ENCODE measurements around the gene PLAC1.

Gene PLAC1

DNA sequence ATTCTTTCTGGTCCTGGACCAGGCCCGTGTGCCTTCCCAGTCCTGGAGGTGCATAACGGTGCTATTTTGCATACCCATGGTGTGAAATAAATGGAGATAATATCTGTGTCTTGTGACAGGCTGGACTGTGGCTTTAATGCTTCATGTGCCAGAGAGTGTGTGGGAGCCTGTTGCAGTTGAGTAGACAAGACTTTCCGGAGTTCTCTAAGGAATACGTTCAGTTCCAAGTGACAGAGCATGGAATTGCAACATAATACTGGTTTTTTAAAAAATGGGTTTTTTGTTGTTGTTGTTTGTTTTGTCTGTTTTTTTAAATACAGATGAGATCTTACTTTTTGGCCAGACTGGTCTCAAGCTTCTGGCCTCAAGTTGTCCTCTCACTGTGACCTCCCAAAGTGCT, 124.3 kb downstream of the PLAC1 start:
- no peak for DNase-seq

- DNase-seq = no peak
Observed at GRCh38 chrX:134533352-134533751, 124.9 kb downstream of the PLAC1 start.

GRCh38 chrX:134530845-134531244, 127.4 kb downstream of the PLAC1 start:
- DNase-seq = no peak

- no peak for DNase-seq
Observed at GRCh38 chrX:134529481-134529880, 128.8 kb downstream of the PLAC1 start.

- DNase-seq = no peak
Observed at GRCh38 chrX:134528960-134529359, 129.3 kb downstream of the PLAC1 start.

DNA sequence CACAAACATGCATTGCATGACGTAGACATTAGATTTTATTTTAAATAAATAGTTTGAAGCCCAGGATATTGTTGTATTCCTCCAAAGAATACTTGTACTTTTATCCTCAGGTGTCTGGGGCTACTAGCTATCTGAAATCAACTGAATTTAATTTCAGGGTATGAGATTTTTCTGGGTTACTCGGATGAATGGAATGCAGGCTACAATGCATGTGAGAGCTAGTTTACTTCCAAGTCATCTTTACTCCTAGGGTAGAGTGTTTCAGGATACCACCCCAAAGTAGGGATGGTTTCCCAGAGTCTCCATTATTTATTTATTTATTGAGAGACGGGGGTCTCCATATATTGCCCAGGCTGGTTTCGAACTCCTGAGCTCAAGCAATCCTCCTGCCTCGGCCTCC, 131.9 kb downstream of the PLAC1 start:
- no peak for DNase-seq

DNA sequence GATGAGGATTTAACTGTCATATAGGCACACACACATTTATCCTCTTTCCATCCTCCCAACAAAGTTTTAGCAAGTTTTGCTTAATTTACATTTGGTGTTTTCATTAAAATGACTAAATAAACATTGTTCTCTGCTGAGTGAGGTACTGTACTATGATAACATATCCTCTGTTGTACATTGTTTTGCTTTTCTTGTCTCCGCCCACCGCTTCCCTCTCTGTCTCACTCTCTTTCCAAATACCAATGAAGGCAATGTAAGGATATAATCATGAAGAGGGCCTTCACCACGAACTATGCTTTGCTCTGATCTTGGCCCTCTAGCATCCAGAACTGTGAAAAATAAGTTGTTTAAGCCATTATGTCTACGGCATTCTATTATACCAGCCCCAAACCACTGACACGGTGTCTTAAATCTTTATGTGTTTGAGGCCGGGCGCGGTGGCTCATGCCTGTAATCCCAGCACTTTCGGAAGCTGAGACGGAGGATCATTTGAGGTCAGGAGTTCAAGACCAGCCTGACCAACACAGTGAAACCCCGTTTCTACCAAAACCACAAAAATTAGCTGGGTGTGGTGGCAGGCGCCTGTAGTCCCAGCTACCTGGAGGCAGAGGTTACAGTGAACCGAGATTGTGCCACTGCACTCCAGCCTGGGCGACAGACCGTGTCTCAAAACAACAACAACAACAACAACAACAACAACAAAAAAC, 133.0 kb downstream of the PLAC1 start:
- no peak for DNase-seq

DNA sequence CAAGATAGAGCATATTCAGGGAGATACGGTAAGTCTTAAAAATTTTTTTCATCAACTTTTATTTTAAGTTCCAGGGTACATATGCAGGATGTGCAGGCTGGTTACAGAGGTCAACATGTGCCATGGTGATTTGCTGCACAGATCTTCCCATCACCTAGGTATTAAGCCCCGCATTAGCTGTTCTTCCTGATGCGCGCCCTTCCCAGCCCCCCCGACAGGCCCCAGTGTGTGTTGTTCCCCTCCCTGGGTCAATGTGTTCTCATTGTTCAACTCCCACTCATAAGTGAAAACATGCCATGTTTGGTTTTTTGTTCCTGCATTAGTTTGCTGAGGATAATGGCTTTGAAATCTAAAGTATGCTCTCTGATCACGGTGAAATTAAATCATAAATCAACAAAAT, 134.1 kb downstream of the PLAC1 start:
- DNase-seq = no peak

- peak; percentile 16 for DNase-seq
Observed at GRCh38 chrX:134520860-134521390, 137.3 kb downstream of the PLAC1 start.
